SHP77 (cell line): ENCODE results near the gene DNASE1L3.
A peak's percentile ranks its signal among the peaks of the same experiment; 100 is the strongest.

Source experiments
- DNase-seq, 2 experiments: peaks; one replicate each; lab custom pipeline; 2025; lab: John Stamatoyannopoulos, UW

The DNASE1L3 gene

GRCh38 chr3:58161435-58162398, 49.1 kb downstream of the DNASE1L3 start:
- peak; percentile 52 to 64 for DNase-seq

- DNase-seq: no peak
Observed at GRCh38 chr3:58160399-58160798, 50.4 kb downstream of the DNASE1L3 start.

GRCh38 chr3:58158442-58159153, 52.2 kb downstream of the DNASE1L3 start:
- DNase-seq: no peak

GRCh38 chr3:58157700-58158099, 53.1 kb downstream of the DNASE1L3 start:
- DNase-seq: no peak

GRCh38 chr3:58155838-58156237, 54.9 kb downstream of the DNASE1L3 start:
- no peak for DNase-seq

GRCh38 chr3:58154626-58155449, 55.9 kb downstream of the DNASE1L3 start:
- DNase-seq: no peak

GRCh38 chr3:58153371-58153770, 57.4 kb downstream of the DNASE1L3 start:
- DNase-seq: no peak

GRCh38 chr3:58152225-58153015, 58.4 kb downstream of the DNASE1L3 start:
- DNase-seq: no peak

- no peak for DNase-seq
Observed at GRCh38 chr3:58151637-58152036, 59.1 kb downstream of the DNASE1L3 start.

GRCh38 chr3:58150810-58151199, 60.0 kb downstream of the DNASE1L3 start:
- DNase-seq: no peak

GRCh38 chr3:58150130-58150809, 60.5 kb downstream of the DNASE1L3 start:
- no peak for DNase-seq

- no peak for DNase-seq
Observed at GRCh38 chr3:58148049-58148448, 62.7 kb downstream of the DNASE1L3 start.

GRCh38 chr3:58144478-58145325, 66.1 kb downstream of the DNASE1L3 start:
- DNase-seq: peak; percentile 4 to 40

- no peak for DNase-seq
Observed at GRCh38 chr3:58143417-58144055, 67.2 kb downstream of the DNASE1L3 start.
